Stimulated activated CD4-positive, alpha-beta T cell treated with anti-CD3 and anti-CD28 coated beads, TNF-alpha, amount 100 ng/mL, for 4 hours (primary cell): ENCODE measurements around the gene RAPGEF3.
A peak's percentile ranks its signal among the peaks of the same experiment; 100 is the strongest.

ENCODE experiments used
- DNase-seq, 3 experiments: peaks; one replicate each; pipeline ENCODE4 v3.0.0-alpha.2; 2020; ENCODE audit warnings: low read depth in 3 of 3

The RAPGEF3 gene

DNA sequence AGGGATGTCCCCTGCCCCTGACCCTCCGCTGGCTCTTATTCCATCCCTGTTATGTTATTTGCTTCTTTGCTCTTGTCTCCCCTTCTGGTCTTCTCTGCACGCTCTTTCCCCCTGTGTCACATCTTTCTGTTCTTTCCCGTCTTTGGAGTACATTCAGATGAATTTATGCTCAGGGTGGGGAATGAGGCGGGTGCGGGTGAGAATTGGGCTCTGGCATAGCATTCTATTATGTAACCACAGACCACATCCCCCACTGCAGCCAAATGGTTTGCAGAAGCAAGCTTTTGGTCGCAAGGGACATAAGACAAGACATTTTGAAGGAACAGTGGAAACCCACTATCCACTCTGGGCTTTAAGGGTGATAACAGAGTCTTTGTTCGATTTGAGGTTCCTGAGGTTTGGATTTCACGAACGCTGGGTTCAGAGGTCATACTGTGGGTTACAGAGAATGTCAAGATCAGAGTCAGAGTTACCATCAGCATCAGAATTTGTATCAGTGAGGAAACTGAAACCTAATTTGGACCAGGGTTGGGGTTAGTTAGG lies 37.2 kb downstream of the RAPGEF3 start:
- no peak for DNase-seq

DNA sequence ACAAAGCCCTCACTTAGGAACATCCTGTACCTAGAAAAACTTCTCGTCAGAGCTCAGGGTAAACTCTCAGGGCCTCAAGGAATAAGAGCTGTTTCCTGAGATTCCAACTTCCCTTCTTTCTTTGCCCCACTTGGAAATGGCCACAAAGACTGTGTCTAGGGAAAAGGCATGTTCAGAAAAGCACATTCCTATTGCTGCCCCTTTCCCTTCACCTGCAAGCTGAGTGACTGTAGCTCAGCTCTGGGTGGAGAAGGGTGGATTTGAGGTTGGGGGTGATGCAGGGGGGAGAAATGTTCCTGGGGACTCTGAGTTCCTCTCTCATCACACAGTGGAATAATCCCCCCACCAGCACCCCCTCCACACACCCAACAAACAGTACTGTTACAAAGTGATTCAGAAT lies 40.1 kb downstream of the RAPGEF3 start:
- no peak for DNase-seq

DNA sequence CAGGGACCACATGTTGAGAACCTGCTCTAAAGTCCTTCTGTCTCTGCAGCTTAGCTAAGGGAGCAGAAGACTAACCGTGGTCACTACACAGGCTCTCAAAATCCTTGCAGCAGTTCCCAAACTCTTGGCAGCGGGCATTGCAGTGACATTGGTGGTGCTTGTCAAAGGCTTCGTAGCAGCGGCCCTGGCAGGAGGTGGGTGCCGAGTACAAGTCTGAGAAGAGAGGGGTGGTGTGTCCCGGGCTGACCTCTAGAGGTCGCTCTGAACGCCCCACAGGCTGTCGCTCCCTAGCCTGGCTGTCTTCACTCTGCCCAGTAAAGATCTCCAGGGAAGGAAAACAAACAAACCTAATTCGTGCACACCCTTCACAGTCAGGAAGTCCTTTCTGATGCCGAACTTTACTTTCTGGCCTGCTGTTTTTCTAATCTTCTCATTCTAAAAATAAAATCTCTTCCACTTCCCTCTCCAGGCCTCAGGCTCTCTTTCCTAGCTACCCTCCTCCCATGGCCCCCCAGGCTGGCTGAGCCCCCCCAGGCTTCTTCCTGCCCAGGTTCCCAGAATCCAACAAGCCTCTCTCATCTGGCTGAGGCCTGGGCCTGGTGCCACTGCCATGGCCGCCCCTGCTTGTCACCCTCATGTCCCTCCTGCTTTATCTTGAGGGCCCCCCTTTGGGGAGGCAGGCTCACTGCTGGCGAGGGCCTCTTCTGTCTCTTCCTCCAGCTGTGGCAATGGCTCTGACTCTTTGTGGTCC lies 41.1 kb downstream of the RAPGEF3 start:
- DNase-seq: no peak

DNA sequence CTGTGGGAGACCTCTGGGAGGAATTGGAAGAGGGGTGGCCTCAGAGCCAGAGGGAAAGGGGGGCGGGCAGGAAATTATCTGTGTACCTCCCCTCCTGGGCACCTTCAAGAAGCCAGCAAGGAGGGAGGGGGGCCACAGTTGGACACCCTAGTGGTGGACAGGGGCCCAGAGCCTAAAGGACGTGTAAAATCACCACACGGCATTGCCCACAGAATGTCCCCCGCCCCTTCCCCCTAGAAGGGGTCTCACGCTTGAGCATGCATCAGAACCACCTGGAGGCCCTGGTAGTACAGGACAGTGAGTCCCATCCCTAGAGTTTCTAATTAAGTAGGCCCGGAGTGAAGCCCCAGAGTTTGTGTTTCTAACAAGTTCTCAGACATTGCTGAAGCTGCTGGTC lies 41.6 kb downstream of the RAPGEF3 start:
- no peak for DNase-seq

DNA sequence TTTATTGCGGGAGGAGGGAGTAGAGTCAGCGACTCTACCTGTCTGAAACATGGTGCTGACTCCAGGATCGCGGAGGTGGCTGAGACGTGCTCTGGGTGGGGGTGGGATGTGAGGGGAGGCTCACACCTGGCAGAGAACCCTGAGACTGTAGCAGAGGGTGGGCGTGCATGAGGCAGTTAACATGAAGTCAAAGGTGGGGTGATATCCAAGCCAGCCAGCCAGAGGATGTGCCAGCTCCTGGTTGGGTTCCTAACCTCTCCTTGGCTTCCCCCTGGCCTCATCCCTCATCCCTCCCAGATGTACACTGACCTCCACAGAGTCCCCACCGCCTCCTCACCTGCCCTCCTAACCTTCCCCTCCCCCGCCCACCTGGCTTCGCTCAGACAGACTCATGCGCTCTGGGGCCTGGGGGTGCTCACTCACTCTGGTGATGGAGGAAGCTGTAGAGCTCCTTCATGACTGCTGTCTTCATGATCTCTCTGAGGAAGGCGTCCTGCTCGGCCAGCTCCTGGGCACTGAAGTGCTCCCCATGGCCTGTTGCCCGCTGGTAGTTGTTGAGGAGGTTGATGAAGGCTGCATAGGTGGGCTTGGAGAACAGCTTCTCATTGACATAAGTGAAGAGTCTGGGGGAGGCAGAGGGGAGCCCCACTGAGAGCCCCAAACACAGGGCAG lies 42.7 kb downstream of the RAPGEF3 start:
- no peak for DNase-seq

DNA sequence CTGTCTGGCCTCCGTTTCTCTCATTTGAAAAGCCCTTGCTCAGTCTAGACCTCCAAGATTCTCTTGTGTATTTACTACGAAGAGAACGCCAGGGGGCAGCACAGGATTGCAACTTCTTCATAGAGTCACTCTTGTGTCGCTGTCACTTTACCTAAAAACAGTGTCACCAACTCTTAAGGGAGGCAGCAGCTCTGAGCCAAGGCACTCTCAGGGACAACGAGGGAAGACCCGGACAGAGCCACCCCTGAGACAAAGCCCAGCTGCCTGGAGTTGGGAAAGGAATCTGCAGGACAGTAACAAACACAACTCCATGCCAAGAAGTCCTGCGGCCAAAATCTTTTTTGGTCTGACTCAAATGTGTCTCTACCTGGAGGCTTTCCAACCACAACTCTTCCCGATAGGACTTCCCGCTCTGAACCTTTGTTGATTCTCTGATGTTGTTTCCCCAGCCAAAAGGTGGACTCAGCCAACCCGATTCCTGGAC lies 43.2 kb downstream of the RAPGEF3 start:
- DNase-seq: peak; percentile 50 to 75 (median 53)

DNA sequence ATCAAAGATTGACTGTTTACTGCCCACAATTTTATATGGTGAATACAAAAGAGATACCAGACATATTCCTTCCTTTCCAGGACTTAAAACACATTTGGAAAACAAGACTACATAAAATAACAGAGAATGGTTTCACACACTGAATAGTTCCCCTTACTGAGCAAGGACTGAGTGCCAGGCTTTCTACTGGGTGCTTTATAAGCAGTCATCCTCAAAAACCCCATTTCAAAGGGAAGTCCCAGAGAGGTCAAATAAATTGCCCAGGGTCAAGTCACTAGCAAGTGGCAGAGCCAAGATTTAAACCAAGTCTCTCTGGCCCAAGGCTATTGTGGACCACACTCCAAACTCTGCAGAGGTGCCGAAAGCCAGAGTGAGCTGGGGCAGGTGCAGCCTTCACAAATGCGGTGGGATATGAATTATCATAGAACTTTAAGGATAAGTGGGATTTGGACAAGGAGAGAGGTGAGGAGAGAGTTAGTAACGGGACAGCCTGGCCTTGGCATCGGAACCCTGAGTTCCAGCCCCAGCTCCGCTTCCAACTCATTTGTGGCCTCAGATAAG lies 43.8 kb downstream of the RAPGEF3 start:
- no peak for DNase-seq

DNA sequence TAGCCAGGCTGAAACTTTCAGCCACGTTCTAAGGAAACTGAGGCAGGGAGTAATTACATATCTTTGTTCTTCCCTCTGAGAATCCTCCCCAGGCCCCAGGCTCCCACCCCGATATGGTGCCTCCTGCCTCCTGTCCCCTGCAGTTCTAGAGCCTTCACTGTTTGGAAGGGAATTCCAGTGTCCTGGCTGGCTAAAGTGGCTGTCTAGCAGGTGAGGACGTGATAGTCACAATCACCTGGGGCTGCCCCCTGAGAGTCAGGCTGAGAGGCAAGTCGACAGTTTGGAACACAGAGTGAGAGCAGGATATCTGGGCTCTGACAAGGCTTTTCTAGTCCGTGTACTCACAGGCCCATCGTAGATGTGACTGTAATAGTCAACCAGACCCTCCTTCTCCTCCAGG lies 46.5 kb downstream of the RAPGEF3 start:
- no peak for DNase-seq

DNA sequence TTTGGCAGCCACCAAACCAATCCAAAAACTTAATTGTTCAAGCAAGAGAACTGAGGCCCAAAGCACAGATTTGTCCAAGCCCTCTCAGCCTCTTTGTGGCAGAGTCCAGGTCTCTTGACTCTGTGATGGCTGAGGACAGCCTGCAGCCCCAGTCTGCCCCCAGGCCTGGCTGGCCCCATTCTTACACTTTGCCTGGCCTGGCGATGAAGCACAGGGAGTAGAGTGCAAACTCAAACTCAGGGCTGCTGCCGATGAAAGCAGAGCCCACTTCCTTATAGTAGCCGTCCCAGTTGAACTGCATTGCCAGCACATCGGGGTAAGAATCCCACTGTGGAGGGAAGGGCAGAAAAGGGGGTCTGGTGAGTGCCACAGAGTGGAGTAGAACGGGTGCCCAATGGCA lies 47.2 kb downstream of the RAPGEF3 start:
- no peak for DNase-seq

DNA sequence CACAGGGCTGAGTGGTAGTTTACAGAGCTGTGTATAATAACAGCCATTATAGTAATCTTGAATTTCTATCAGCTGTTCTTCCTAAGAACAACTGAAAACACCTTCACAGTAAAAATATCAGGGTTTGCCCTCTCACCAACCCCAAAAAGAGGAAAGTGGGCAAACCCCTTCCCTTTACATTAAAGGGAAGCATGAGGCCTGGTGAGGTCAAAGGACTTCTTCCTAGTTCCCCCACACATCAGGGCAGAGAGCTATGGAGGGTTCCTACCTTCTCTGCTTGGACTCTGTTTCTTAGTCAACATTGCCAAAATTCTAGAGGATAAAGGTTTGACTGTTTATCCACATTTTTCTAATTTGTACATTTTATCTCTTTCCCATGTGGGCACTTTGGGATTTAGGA lies 48.4 kb downstream of the RAPGEF3 start:
- no peak for DNase-seq

DNA sequence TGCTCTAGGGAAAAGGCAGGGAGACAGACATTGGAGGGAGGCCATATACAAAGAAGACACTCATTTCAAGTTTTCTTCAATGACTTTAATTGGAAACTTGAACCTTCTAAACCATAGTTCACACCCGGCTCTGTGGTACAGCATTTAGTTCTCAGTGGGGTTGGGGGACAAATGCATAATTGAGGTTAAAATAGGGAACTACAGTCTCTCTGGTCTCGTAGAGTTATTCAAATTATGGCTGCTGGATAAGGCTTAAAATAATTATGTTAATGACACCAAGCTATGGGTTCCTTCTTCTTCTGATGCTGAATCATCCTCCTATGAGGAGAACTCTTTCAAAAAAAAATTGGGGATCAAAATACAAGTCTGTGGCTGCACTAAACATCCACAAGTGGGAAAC lies 49.0 kb downstream of the RAPGEF3 start:
- DNase-seq: no peak

DNA sequence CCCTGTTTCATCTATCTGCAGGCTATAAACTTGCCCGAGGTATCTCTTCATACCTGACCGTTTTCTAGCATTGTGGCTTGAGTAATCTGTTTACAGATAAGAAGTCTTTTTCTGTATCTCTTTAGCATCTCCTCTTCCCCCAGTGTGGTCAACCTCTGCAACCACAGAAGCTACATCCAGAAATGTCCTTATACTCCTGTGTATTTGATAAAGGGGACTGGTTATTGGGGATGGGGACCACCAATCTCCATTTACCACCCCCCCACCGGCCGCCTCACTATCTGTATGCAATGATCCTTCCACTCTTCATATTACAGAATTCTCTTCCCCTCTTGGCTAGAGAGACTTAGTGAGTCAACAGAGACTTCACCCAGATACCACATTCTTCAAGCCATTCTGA lies 49.4 kb downstream of the RAPGEF3 start:
- DNase-seq: no peak

DNA sequence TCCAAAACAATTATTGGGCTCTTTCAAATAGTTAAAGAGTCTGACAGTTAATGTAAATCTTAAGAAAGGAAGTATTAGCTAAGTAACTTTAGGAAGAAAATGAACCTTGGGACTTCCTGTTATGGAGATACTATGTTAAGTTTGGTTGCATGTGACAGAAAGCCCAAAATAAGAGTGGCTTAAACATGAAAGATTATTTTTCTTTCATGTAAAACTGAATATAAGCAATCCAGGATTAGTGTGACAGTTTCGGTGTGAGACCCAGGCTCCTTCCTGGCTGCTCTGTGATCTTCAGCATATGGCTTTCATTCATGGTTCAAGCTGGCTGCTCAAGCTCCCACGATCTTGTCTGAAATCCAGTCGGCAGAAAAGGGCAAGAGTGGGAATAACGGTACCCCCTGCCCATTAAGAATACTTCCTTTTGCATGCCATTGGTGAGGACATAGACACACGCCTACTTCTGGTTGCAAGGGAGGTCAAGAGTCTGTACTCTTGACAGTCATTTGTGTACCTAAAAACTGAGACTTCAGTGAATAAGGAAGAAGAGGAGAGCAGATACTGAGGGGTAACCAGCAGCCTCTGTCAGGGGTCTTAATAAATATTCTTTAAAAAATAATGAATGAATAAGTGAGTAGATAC lies 50.7 kb downstream of the RAPGEF3 start:
- DNase-seq: no peak

DNA sequence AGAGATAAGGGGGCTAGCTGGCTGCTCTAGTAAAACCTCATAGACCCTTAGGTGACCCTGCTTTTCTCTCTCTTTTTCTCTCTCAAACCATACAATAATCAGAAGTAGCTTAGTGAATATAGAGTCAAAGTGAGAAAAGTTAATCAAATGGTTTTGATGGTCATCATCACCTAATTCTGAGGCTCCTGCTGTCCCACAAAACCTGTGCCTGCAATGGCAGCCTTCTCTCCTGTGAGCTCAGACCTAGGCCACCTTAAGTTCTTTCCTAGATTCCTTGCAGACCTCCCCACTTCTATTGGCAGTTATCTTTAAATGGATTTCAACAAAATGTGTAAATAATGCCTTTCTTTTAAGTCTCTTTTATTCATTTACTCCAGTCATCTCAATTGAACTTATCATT lies 51.3 kb downstream of the RAPGEF3 start:
- no peak for DNase-seq

DNA sequence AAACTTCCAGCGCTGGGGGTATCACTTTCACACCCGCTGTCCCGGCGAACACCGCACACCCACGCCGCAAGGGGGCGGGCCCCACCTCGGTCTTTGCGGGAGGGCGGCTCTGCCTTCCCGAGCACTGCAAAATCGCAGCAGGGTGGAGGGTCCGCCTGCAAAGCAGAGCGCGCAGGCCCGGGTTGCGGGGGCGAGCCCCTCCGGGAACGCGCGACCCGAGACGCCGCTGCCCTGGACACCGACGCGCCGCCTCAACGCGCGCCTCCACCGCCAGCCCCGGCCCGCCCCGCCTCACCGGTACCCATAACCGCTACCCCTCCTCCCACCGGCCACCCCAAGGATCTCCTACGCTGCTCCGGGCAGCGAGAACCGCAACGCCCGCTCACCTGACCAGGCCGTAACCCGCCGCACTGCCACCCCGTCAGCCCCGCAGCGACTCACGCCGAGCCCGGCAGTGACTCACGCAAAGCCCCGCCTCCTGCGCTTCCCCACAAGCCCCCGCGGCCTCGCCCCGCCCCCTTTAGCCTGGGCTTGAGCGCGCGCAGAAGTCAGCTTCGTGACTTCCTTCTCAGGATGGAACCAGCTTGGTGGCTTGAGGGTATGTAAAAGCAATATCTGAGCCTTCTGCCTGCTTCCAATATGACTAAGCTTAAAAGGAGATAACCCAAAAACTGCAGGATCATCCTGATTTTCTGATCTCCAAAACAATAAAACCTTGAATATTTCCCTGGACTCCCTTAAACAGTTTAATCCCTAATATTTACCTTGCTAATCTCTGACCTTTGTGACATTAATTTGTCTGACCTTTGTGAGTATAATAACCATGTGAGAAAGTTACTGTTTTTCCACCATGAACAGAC lies 52.9 kb downstream of the RAPGEF3 start, which contains the start of gene RPAP3:
Gene RPAP3 (minus strand): TSS at position 465 of the 860 bp plus-strand sequence. CDS start 3,190 bp downstream, outside the sequence.
- peak; percentile 94 to 97 (median 95) for DNase-seq

DNA sequence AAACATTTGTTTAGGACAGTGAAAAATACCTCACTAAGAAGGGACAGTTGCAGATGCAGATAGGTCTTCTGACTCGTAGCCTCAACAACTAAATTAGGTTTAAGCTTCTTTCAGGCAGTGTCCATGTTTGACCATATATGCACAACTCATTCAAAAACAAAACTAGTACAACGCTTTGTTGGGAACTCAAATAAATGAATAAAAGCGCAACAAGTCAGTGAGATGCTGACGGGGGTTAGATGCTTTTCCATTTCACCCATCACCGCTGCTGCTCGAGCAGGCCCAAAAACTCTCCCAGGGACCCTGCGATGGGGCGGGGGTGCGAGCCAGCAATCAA lies 53.5 kb downstream of the RAPGEF3 start:
- no peak for DNase-seq

DNA sequence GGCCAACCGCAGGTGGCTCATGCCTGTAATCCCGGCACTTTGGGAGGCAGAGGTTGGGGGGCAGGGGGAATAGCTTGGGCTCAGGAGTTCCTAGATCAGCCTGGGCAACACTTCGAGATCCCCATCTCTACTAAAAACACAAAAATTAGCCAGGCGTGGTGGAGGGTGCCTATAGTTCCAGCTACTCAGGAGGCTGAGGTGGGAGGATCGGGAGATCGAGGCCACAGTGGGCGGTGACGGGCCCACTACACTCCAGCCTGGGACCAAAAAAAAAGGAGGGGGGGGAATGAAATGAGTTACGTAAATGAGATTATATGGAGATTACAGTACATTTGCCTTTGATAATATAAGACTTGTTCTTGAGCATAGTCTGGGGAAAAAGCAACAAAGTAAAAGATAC lies 54.0 kb downstream of the RAPGEF3 start:
- no peak for DNase-seq

DNA sequence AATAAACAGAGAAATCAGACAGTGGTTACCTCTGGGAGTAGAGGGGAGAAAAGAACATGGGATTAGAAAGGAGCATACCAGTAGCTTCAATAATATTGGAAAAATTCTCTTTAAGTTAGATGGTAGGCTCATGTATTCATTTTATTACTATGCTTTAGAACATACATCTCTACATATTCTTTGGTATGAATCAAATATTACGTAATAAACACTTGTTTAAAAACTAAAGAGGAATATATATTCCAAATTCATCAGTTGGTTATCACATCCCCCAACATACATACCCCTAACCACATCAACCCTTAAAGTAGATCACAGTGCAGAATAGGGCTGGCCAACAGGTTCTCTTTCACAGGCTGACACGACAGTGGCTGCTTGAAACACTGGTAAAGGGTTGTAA lies 58.4 kb downstream of the RAPGEF3 start:
- no peak for DNase-seq

DNA sequence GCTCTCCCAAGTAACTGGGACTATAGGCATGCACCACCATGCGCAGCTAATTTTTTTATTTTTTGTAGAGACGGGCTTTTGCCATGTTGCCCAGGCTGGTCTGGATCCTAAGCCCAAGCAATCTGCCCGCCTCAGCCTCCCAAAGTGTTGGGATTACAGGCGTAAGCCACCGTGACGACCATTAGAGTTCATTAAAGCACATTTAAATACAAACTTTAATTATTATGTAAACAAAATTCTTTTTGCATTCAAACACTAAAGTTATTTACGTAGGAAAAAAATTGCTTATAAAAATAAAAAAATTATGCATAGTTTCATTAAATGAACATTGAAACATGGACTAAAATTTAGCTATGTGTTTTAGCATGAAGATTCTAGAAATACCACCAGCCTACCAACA lies 60.0 kb downstream of the RAPGEF3 start:
- no peak for DNase-seq

DNA sequence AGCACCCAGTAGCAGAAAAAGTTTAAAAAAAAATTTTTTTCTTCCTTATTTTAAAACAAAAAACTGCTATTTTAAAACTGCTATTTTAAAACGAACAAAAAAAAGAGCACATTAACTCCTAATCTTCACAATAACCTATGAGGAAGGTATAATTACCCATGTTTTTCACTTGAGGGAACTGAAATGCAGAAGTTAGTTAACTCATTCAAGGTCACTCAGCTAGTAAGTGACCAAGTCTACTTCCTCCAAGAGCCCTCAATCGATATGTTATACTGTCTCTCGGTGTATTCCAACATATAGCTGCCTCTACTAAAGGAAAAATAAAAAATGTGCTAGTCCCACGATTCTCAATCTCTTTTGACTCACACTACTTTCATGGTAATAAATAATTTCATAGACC lies 60.6 kb downstream of the RAPGEF3 start:
- DNase-seq: no peak

DNA sequence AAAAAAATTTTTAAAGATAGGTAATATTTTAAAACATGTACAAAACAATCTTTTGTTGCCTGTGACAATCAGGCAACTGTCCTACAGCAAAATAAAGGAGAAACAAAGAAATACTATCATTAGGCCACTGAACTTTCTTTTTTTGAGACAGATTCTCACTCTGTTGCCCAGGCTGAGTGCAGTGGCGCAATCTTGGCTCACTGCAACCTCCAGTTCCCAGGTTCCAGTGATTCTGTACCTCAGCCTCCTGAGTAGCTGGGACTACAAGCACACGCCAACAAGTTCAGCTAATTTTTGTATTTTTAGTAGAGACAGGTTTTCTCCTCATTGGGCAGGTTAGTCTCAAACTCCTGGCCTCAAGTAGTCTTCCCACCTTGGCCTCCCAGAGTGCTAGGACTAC lies 69.5 kb downstream of the RAPGEF3 start:
- no peak for DNase-seq
